ENCODE data around the gene MOB3A. TPM values are rescaled to one million over a fixed set of nuclear protein-coding genes. Genes with fewer than 3 reads are reported as not detected.

The MOB3A gene
- total and polyA plus RNA-seq, 7 experiments from 2014 or later = 49.5 to 269 (median 114) TPM

DNA sequence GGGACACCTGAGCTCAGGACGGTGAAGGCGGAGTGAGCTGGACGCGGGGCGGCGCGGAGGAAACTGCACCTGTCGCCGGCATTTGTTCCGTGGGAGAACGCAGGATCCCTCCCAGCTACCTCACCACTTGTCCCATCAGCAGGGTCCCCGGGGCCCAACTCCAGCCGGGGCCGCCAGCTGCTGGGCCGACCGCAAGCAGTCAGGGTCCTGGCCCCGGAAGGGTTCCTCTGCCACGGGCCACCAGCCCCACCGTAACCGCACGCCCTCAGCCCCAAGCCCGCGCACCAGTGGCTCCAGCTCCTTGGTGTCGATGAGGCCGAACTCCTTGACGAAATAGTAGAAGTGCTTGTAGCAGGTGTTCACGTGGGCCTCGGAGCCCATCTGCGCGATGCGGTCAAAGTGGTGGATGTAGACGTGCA lies 19.6 kb downstream of the MOB3A start:
- DNase-seq (no peak), ATAC-seq (no peak)
- ChIA-PET POLR2A (interaction anchor here (0.6 to 1.3 kb wide), 3 partner anchors 14 to 50 kb away, joined by 3 to 5 read pairs (median 3); no protein-coding TSS in a partner anchor), CTCF (no interaction called here)
- Mint-ChIP-seq H3K36me3 (peaks cover 4 to 32% (median 12%) of the 10 kb centered on the region in 5 donors), H3K27me3 (no peaks in the 10 kb centered on the region), H3K4me1 (peaks cover 18 to 61% (median 36%) of the 10 kb centered on the region in 7 donors), H3K4me3 (no peak overlapping the region), H3K9me3 (peaks cover 0 to 8% (median 0%) of the 10 kb centered on the region in 11 donors), H3K27ac (peak overlapping the region in 3 of 9 donors; percentile 38 to 77 (median 61))
- Histone ChIP-seq H3K9me3 (ENCODE audit: control insufficient read depth in 2 of 3, low read length in 3 of 3) (no peaks in the 10 kb centered on the region), H3K36me3 (ENCODE audit: control insufficient read depth in 2 of 3, insufficient read depth in 3 of 3, low read length in 3 of 3) (peaks cover 7 to 82% (median 29%) of the 10 kb centered on the region in 3 experiments), H3K27ac (ENCODE audit: low read depth, low read length) (peak overlapping the region; percentile 7), H3K27me3 (ENCODE audit: control insufficient read depth in 2 of 2, insufficient read depth in 2 of 2, low read length in 2 of 2) (no peaks in the 10 kb centered on the region), H3K4me3 (ENCODE audit: low read length) (no peak overlapping the region), H3K4me1 (ENCODE audit: control insufficient read depth in 2 of 2, insufficient read depth in 2 of 2, low read length in 2 of 2) (peaks cover 20 to 23% of the 10 kb centered on the region in 2 donors)
- intact Hi-C loops (cut with micrococcal nuclease) = no loop called here

DNA sequence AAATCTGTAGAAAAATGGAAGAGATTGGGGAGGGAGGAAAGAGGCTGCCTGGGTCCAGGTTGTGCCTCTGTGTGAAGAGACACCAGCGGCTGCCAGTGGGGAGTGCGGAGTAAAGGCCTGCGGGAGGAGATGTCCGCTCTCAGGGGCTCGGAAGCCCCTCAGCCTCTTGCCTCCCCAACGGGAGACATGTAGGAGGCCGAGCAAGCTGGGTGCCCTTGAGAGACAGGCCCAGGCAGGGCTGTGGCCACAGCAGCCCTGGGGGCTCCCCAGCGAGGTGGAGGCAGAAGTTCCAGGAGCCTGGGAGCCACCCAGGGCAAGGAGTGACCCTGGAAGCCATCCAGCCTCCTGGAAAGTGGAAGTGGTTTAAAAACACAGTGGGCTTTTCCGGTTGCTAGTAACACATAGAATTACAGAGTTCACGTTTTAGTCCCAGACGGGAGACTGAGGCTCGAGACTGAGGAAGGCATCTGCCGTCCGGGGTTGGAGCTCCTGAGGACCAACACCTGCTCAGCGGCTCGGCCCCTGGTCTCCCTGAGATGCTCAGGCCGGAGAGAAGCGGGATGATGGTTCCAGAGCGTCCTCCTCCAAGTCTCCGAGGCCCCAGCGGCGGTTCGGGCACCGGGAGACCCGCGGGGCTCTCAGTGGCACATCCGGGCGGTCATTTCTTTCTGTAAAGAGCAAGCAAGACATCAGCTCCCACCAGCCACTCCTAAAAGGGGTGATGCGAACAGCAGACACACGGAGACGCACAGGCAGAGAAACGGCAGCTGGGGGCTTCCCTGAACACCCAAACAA lies 23.2 kb downstream of the MOB3A start:
- H3K27ac ChIP-seq (ENCODE audit: low read depth, low read length) = no peak overlapping the region
- Mint-ChIP-seq H3K4me3 (peak overlapping the region in 2 of 10 donors; percentile 10 to 34), H3K4me1 (peaks cover 13 to 45% (median 22%) of the 10 kb centered on the region in 7 donors), H3K36me3 (peaks cover 9 to 27% (median 11%) of the 10 kb centered on the region in 5 donors), H3K27me3 (no peaks in the 10 kb centered on the region), H3K27ac (peak overlapping the region in 8 of 9 donors; percentile 60 to 84 (median 78)), H3K9me3 (peaks cover 0 to 2% (median 0%) of the 10 kb centered on the region in 11 donors)
- H3K4me1 ChIP-seq (ENCODE audit: control insufficient read depth in 2 of 2, insufficient read depth in 2 of 2, low read length in 2 of 2) = peaks cover 0 to 10% of the 10 kb centered on the region in 2 donors
- H3K27me3 ChIP-seq (ENCODE audit: control insufficient read depth in 2 of 2, insufficient read depth in 2 of 2, low read length in 2 of 2) = no peaks in the 10 kb centered on the region
- peaks cover 7 to 69% (median 20%) of the 10 kb centered on the region in 3 experiments for H3K36me3 ChIP-seq (ENCODE audit: control insufficient read depth in 2 of 3, insufficient read depth in 3 of 3, low read length in 3 of 3)
- no peak overlapping the region for H3K4me3 ChIP-seq (ENCODE audit: low read length)
- ChIA-PET POLR2A (interaction anchor here (1.3 to 1.4 kb wide), 2 partner anchors 10 kb away, joined by 4 to 5 read pairs; no protein-coding TSS in a partner anchor), CTCF (no interaction called here)
- DNase-seq = no peak
- intact Hi-C loops (cut with micrococcal nuclease) = no loop called here
- no peak for ATAC-seq
- no peaks in the 10 kb centered on the region for H3K9me3 ChIP-seq (ENCODE audit: control insufficient read depth in 2 of 3, low read length in 3 of 3)

DNA sequence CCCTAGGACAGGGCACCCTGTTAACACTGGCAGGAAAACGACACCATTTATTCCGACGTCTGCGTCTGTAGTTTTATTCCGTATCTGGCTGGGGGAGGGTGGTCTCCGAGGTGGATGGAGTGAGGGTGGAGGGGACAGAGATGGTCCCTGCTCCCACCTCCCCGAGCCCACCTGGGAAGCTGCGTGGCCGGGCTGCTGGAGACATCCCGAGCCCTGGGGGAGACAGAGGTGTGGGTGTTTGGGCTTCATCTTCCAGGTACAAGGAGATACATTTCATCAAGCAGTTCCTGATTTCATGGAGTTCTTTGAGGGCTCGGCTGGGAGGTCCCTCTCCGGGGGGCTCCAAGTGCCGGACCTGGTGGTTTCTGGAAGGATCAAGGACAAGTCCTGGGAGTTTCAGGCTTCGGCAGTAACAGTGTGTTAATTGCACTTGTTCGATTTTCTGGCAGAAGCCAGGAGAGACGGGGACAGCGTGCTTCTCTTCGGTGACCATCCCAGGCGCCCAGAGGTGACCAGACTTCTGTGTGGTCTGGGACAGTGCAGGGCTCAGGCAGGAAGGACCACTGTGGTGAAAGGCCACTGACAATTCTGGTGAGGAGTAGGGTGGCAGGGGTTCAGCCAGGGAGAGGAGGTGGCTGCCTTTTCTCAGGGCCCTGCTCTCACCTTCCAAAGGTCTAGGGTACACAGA lies 25.0 kb downstream of the MOB3A start:
- DNase-seq (no peak), ATAC-seq (no peak)
- intact Hi-C loops (cut with micrococcal nuclease) = no loop called here
- Mint-ChIP-seq H3K27me3 (no peaks in the 10 kb centered on the region), H3K4me3 (peak overlapping the region in 1 of 10 donors; percentile 39), H3K36me3 (peaks cover 9 to 27% (median 11%) of the 10 kb centered on the region in 5 donors), H3K27ac (peak overlapping the region; percentile 30 to 88 (median 82)), H3K4me1 (peaks cover 13 to 42% (median 22%) of the 10 kb centered on the region in 7 donors), H3K9me3 (peaks cover 0 to 2% (median 0%) of the 10 kb centered on the region in 11 donors)
- no peak overlapping the region for H3K4me3 ChIP-seq (ENCODE audit: low read length)
- no peaks in the 10 kb centered on the region for H3K9me3 ChIP-seq (ENCODE audit: control insufficient read depth in 2 of 3, low read length in 3 of 3)
- CTCF ChIA-PET = interaction anchor here (0.6 to 1.3 kb wide), 3 partner anchors 11 to 54 kb away, joined by 3 to 4 read pairs (median 4); no protein-coding TSS in a partner anchor
- no peaks in the 10 kb centered on the region for H3K27me3 ChIP-seq (ENCODE audit: control insufficient read depth in 2 of 2, insufficient read depth in 2 of 2, low read length in 2 of 2)
- peak overlapping the region; percentile 53 for H3K27ac ChIP-seq (ENCODE audit: low read depth, low read length)
- peaks cover 0 to 10% of the 10 kb centered on the region in 2 donors for H3K4me1 ChIP-seq (ENCODE audit: control insufficient read depth in 2 of 2, insufficient read depth in 2 of 2, low read length in 2 of 2)
- H3K36me3 ChIP-seq (ENCODE audit: control insufficient read depth in 2 of 3, insufficient read depth in 3 of 3, low read length in 3 of 3) = peaks cover 7 to 50% (median 11%) of the 10 kb centered on the region in 3 experiments
- POLR2A ChIA-PET = interaction anchor here (1.6 kb wide), 1 partner anchor 22 kb away, joined by 3 read pairs; no protein-coding TSS in a partner anchor

DNA sequence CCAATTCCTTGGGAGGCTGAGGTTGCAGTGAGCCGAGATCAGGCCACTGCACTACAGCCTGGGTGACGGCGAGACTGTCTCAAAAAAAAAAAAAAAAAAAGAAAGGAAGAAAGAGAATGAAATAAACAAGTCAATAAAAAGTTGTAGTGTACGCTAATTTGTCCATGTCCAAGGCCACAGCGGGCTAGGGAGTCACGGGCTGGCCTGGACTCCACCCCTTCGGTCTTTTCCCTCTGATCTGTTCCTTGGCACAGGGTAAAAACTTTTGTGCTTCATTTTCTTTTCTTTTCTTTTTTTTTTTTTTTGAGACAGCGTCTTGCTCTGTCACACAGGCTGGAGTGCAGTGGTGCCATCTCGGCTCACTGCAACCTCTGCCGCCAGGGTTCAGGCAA lies 25.7 kb downstream of the MOB3A start:
- POLR2A ChIA-PET = interaction anchor here (0.6 to 2.4 kb wide), 8 partner anchors 13 to 271 kb away, joined by 3 to 13 read pairs (median 6); no protein-coding TSS in a partner anchor
- CTCF ChIA-PET = interaction anchor here (0.6 to 2.2 kb wide), 7 partner anchors 17 to 143 kb away, joined by 3 to 10 read pairs (median 6); partner anchors contain the start of gene MOB3A
- intact Hi-C loops (cut with micrococcal nuclease) = no loop called here
- Histone ChIP-seq H3K36me3 (ENCODE audit: control insufficient read depth in 2 of 3, insufficient read depth in 3 of 3, low read length in 3 of 3) (peaks cover 7 to 43% (median 8%) of the 10 kb centered on the region in 3 experiments), H3K4me1 (ENCODE audit: control insufficient read depth in 2 of 2, insufficient read depth in 2 of 2, low read length in 2 of 2) (peaks cover 0 to 10% of the 10 kb centered on the region in 2 donors), H3K9me3 (ENCODE audit: control insufficient read depth in 2 of 3, low read length in 3 of 3) (no peaks in the 10 kb centered on the region), H3K27me3 (ENCODE audit: control insufficient read depth in 2 of 2, insufficient read depth in 2 of 2, low read length in 2 of 2) (no peaks in the 10 kb centered on the region), H3K27ac (ENCODE audit: low read depth, low read length) (peak overlapping the region; percentile 53), H3K4me3 (ENCODE audit: low read length) (no peak overlapping the region)
- Mint-ChIP-seq H3K27me3 (no peaks in the 10 kb centered on the region), H3K36me3 (peaks cover 9 to 27% (median 11%) of the 10 kb centered on the region in 5 donors), H3K4me3 (no peak overlapping the region), H3K9me3 (peaks cover 0 to 2% (median 0%) of the 10 kb centered on the region in 11 donors), H3K4me1 (peaks cover 13 to 38% (median 22%) of the 10 kb centered on the region in 7 donors), H3K27ac (peak overlapping the region in 6 of 9 donors; percentile 59 to 88 (median 80))
- DNase-seq (no peak), ATAC-seq (no peak)

DNA sequence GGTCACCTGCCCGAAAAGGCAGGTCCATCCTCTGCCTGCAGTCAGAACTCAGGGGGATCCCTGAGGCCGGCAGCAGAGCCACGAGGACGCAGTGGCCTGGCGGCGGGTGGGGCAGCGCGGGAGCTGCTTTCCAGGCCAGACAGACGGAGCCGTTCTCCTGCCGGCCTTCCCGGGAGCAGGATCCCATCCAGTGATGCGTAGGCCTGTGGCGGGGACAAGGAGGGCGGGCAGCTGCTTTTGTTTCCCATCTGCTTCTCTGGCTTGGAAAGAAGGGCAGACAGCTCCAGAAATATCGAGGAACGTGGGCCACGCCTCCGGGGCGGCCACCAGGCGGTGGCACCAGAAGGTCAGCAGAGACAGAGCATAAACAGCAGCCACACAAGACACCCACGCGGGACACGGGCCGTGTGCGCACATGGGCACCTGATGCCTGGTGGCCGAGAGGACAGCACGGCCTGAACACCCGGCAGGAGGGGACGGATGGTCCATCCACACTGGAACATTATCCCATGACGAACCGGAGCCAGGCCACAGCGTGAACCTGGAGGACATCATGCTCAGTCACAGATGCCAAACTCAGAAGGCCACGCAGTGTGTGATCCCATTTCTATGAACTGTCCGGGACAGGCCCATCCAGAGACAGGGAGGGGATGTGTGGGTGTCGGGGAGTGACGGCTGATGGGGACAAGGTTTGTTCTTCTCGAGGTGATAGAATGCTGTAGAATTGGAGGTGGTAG lies 31.2 kb downstream of the MOB3A start:
- intact Hi-C loops (cut with micrococcal nuclease) = loop anchor here in 1 of 2 donors (5.0 kb wide), 1 partner anchor 203 kb away; the partner anchor contains the start of gene KLF16
- DNase-seq (no peak), ATAC-seq (no peak)
- no peaks in the 10 kb centered on the region for H3K27me3 Mint-ChIP-seq
- H3K4me1 Mint-ChIP-seq = peaks cover 18 to 47% (median 25%) of the 10 kb centered on the region in 7 donors
- H3K4me3 Mint-ChIP-seq = no peak overlapping the region
- ChIA-PET CTCF (no interaction called here), POLR2A (interaction anchor here (2.3 kb wide), 1 partner anchor 19 kb away, joined by 7 read pairs; no protein-coding TSS in a partner anchor)
- Histone ChIP-seq H3K27me3 (ENCODE audit: control insufficient read depth in 2 of 2, insufficient read depth in 2 of 2, low read length in 2 of 2) (no peaks in the 10 kb centered on the region), H3K9me3 (ENCODE audit: control insufficient read depth in 2 of 3, low read length in 3 of 3) (no peaks in the 10 kb centered on the region), H3K27ac (ENCODE audit: low read depth, low read length) (no peak overlapping the region), H3K4me3 (ENCODE audit: low read length) (no peak overlapping the region), H3K36me3 (ENCODE audit: control insufficient read depth in 2 of 3, insufficient read depth in 3 of 3, low read length in 3 of 3) (no peaks in the 10 kb centered on the region), H3K4me1 (ENCODE audit: control insufficient read depth in 2 of 2, insufficient read depth in 2 of 2, low read length in 2 of 2) (peaks cover 16 to 27% of the 10 kb centered on the region in 2 donors)
- peaks cover 0 to 2% (median 0%) of the 10 kb centered on the region in 5 donors for H3K36me3 Mint-ChIP-seq
- H3K9me3 Mint-ChIP-seq = peaks cover 0 to 4% (median 0%) of the 10 kb centered on the region in 11 donors
- peak overlapping the region in 7 of 9 donors; percentile 33 to 71 (median 61) for H3K27ac Mint-ChIP-seq
